HEK293 (cell line): ENCODE results near the gene MDP1.

Source experiments
- CTCF ChIA-PET: fragments of 350-600 bp; formaldehyde crosslinking; extraction: SDS; loops from one replicate; lab custom pipeline; 2021; ENCODE audit warnings: antibody characterized with exemption; lab: Yijun Ruan, JAX
- POLR2A ChIA-PET: fragments of 300-600 bp; formaldehyde crosslinking; extraction: SDS; loops from one replicate; lab custom pipeline; 2020; ENCODE audit warnings: antibody characterized with exemption, inconsistent platforms; lab: Yijun Ruan, JAX
- H3K27ac ChIP-seq: fragments of 200-500 bp; sonication (Bioruptor generic); 2 replicates; pipeline ENCODE4 v1.5.1; 2014; ENCODE audit warnings: low read depth, low read length, control low read depth, inconsistent platforms; ENCODE audit errors: extremely low read depth
- H3K36me3 ChIP-seq, 2 experiments: fragments of 200-500 bp in 1 of 2; sonication (Bioruptor generic) in 1 of 2; 1 replicate in 1 of 2; 2 replicates in 1 of 2; pipeline ENCODE4 v1.5.1; 2014 to 2017; ENCODE audit warnings: inconsistent platforms in 2 of 2, low read length in 2 of 2; ENCODE audit not compliant: control insufficient read depth in 2 of 2, insufficient read depth in 1 of 2
- H3K4me1 ChIP-seq: fragments of 200-500 bp; sonication (Bioruptor generic); 2 replicates; pipeline ENCODE4 v1.5.1; 2014; ENCODE audit warnings: mild to moderate bottlenecking, low read length, inconsistent platforms; ENCODE audit not compliant: control insufficient read depth, insufficient read depth
- H3K4me3 ChIP-seq: 2 replicates; pipeline ENCODE4 v1.5.1; 2011; ENCODE audit warnings: low read depth, mild to moderate bottlenecking, control low read depth, low read length, moderate library complexity
- H3K9me3 ChIP-seq: fragments of 200-500 bp; sonication (Bioruptor generic); 2 replicates; pipeline ENCODE4 v1.5.1; 2014; ENCODE audit warnings: low read depth, low read length, inconsistent platforms; ENCODE audit not compliant: control insufficient read depth, insufficient read depth
- BCL11A ChIP-seq: fragments of 450-650 bp; formaldehyde crosslinking; IDR thresholded peaks from 2 replicates; pipeline ENCODE4 v1.5.1; 2016; ENCODE audit warnings: low read depth, missing biosample characterization, missing genetic modification characterization
- GLI4 ChIP-seq: fragments of 450-650 bp; formaldehyde crosslinking; IDR thresholded peaks from 2 replicates; pipeline ENCODE4 v1.5.1; 2016; ENCODE audit warnings: missing biosample characterization, missing genetic modification characterization
- KLF1 ChIP-seq: fragments of 450-650 bp; formaldehyde crosslinking; IDR thresholded peaks from 2 replicates; pipeline ENCODE4 v1.5.1; 2016; ENCODE audit warnings: missing biosample characterization, missing genetic modification characterization
- SCRT1 ChIP-seq: fragments of 450-650 bp; formaldehyde crosslinking; IDR thresholded peaks from 2 replicates; pipeline ENCODE4 v1.5.1; 2016; ENCODE audit warnings: missing biosample characterization, missing genetic modification characterization, borderline replicate concordance
- SCRT2 ChIP-seq: fragments of 450-650 bp; formaldehyde crosslinking; IDR thresholded peaks from 2 replicates; pipeline ENCODE4 v1.5.1; 2016; ENCODE audit warnings: missing biosample characterization, missing genetic modification characterization
- ZBTB21 ChIP-seq: fragments of 450-650 bp; formaldehyde crosslinking; IDR thresholded peaks from 2 replicates; pipeline ENCODE4 v1.5.1; 2017; ENCODE audit warnings: missing biosample characterization, missing genetic modification characterization
- ZNF138 ChIP-seq: fragments of 450-650 bp; formaldehyde crosslinking; IDR thresholded peaks from 2 replicates; pipeline ENCODE4 v1.5.1; 2016; ENCODE audit warnings: missing biosample characterization, missing genetic modification characterization, borderline replicate concordance
- ZNF521 ChIP-seq: fragments of 450-650 bp; formaldehyde crosslinking; IDR thresholded peaks from 2 replicates; pipeline ENCODE4 v1.5.1; 2017; ENCODE audit warnings: missing biosample characterization, mild to moderate bottlenecking, missing genetic modification characterization
- ZNF561 ChIP-seq: fragments of 450-650 bp; IDR thresholded peaks from 2 replicates; pipeline ENCODE4 v1.5.1; 2018; ENCODE audit warnings: missing biosample characterization, missing genetic modification characterization, borderline replicate concordance
- ZNF677 ChIP-seq: fragments of 450-650 bp; IDR thresholded peaks from 2 replicates; pipeline ENCODE4 v1.5.0; 2018; ENCODE audit warnings: missing biosample characterization, mild to moderate bottlenecking, missing genetic modification characterization, moderate library complexity
- ZSCAN30 ChIP-seq: fragments of 450-650 bp; IDR thresholded peaks from 2 replicates; pipeline ENCODE4 v1.5.1; 2018; ENCODE audit warnings: missing biosample characterization, mild to moderate bottlenecking, missing genetic modification characterization, moderate library complexity
- TF ChIP-seq, protein P1 (sequence below): fragments of 450-650 bp; formaldehyde crosslinking; IDR thresholded peaks from 2 replicates; pipeline ENCODE4 v1.5.1; 2016; ENCODE audit warnings: missing biosample characterization, missing genetic modification characterization
- TF ChIP-seq, protein P2 (sequence below): fragments of 450-650 bp; formaldehyde crosslinking; IDR thresholded peaks from 2 replicates; pipeline ENCODE4 v1.5.1; 2016; ENCODE audit warnings: missing biosample characterization, missing genetic modification characterization
- TF ChIP-seq, protein P3 (sequence below): fragments of 450-650 bp; formaldehyde crosslinking; IDR thresholded peaks from 2 replicates; pipeline ENCODE4 v1.5.0; 2017; ENCODE audit warnings: missing biosample characterization, missing genetic modification characterization, borderline replicate concordance
- TF ChIP-seq, protein P4 (sequence below): fragments of 450-650 bp; formaldehyde crosslinking; IDR thresholded peaks from 2 replicates; pipeline ENCODE4 v1.5.1; 2016; ENCODE audit warnings: missing biosample characterization, missing genetic modification characterization
- TF ChIP-seq, protein P5 (sequence below): fragments of 450-650 bp; formaldehyde crosslinking; conservative IDR thresholded peaks from 2 replicates; pipeline ENCODE4 v1.5.1; 2016; ENCODE audit warnings: low read depth, missing biosample characterization, missing genetic modification characterization

The MDP1 gene

DNA sequence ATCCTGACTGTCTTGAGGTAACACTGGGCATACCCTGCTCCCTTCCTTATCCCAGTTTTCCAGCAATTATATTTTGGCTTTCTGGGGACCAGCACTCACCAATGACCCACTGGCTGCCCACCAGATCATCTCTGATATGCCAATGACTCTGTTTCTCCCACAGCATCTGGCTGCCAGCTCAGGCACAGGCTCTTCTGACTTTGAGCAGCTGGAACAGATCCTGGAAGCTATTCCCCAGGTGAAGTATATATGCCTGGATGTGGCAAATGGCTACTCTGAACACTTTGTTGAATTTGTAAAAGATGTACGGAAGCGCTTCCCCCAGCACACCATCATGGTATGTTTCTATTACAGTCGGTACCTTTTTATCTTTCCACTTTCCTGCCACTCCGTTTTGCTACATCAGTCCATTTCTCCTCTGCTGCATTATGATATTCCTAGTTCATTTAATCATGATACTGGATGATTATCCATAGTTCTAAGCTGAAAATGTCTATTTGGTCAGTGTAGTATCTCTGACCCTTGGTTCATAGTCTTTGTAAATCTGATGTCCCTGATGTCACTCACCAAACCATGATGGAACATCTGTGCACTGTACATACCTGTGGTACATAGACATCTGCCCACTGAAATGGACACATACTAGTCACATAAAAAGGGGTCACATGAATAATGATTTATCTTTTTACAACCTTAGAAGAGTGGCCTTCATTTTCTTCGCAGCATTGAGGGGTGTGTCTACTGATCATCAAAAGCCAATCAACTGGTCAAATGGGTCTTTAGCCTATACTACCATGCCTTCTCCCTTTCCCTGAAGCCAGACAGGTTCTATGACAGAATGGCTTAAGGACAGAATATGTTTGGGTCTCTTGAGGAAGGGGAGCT, 20.2 kb upstream of the MDP1 start (continued):
- TF ChIP-seq, protein P1, sequence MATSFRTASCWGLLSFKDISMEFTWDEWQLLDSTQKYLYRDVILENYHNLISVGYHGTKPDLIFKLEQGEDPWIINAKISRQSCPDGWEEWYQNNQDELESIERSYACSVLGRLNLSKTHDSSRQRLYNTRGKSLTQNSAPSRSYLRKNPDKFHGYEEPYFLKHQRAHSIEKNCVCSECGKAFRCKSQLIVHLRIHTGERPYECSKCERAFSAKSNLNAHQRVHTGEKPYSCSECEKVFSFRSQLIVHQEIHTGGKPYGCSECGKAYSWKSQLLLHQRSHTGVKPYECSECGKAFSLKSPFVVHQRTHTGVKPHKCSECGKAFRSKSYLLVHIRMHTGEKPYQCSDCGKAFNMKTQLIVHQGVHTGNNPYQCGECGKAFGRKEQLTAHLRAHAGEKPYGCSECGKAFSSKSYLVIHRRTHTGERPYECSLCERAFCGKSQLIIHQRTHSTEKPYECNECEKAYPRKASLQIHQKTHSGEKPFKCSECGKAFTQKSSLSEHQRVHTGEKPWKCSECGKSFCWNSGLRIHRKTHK = no peak

DNA sequence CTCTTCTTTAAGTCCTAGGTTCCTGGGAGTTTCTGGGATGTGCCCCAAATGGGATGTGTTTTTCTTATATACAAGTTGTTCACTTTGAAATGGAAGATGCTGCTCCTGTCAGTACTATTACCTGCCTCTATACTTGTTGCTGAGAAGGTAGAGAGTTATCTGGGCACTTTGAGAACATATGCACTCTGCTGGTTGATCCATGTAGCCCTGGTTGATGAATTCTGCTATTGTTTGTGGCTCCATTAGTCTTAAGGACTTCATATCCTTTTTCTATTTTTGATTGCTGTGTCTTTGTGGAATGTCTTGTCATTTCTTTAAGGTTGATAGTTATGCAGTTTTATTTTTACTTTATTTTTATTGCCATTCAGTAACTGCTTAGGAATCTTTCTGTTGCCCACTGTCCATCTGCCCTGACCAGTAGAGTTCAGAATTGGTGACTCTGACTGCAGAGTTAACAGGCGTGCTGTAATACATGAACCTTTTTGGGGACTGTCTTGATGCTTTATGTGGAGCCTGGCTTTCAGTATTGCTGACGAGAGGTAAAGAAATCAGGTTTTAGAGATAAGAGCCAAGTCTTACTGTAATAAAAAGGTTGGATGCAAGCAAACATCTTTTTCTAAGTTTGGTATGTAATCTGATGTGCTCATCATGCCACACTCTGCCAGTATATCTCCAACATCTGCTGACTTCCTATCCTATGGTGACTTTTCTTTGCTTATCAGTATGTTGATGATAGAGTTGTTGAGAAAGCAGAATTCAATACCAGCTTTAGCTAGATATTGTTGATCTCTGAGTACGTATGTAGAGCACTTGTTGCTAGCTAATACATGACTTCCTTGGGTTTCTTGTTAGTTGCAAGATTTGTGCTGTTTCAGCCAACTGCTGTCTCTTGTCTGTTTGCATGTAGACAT, 18.5 kb upstream of the MDP1 start:
- Histone ChIP-seq H3K36me3 (peaks cover 12 to 58% of the 10 kb centered on the region in 2 experiments; a peak in 2 of 3 replicates), H3K4me1 (peaks cover 7% of the 10 kb centered on the region), H3K27ac (no peak overlapping the region), H3K9me3 (no peaks in the 10 kb centered on the region), H3K4me3 (no peak overlapping the region)
- CTCF ChIA-PET = interaction anchor here (0.9 to 2.9 kb wide), 5 partner anchors 8 to 99 kb away, joined by 3 to 20 read pairs (median 6); partner anchors contain the start of genes CIDEB, MDP1 and TINF2
- POLR2A ChIA-PET = interaction anchor here (0.6 to 1.8 kb wide), 6 partner anchors 8 to 889 kb away, joined by 3 to 10 read pairs (median 4); partner anchors contain the start of genes CHMP4A, CIDEB, IPO4 and TINF2
- TF ChIP-seq, protein P2, sequence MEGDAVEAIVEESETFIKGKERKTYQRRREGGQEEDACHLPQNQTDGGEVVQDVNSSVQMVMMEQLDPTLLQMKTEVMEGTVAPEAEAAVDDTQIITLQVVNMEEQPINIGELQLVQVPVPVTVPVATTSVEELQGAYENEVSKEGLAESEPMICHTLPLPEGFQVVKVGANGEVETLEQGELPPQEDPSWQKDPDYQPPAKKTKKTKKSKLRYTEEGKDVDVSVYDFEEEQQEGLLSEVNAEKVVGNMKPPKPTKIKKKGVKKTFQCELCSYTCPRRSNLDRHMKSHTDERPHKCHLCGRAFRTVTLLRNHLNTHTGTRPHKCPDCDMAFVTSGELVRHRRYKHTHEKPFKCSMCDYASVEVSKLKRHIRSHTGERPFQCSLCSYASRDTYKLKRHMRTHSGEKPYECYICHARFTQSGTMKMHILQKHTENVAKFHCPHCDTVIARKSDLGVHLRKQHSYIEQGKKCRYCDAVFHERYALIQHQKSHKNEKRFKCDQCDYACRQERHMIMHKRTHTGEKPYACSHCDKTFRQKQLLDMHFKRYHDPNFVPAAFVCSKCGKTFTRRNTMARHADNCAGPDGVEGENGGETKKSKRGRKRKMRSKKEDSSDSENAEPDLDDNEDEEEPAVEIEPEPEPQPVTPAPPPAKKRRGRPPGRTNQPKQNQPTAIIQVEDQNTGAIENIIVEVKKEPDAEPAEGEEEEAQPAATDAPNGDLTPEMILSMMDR = 0 out of 2 replicates have a peak, but pooled peaks have one; percentile 23
- TF ChIP-seq, protein P3, sequence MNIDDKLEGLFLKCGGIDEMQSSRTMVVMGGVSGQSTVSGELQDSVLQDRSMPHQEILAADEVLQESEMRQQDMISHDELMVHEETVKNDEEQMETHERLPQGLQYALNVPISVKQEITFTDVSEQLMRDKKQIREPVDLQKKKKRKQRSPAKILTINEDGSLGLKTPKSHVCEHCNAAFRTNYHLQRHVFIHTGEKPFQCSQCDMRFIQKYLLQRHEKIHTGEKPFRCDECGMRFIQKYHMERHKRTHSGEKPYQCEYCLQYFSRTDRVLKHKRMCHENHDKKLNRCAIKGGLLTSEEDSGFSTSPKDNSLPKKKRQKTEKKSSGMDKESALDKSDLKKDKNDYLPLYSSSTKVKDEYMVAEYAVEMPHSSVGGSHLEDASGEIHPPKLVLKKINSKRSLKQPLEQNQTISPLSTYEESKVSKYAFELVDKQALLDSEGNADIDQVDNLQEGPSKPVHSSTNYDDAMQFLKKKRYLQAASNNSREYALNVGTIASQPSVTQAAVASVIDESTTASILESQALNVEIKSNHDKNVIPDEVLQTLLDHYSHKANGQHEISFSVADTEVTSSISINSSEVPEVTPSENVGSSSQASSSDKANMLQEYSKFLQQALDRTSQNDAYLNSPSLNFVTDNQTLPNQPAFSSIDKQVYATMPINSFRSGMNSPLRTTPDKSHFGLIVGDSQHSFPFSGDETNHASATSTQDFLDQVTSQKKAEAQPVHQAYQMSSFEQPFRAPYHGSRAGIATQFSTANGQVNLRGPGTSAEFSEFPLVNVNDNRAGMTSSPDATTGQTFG (tag by site-specific recombination) = no peak
- TF ChIP-seq BCL11A (tag by site-specific recombination) (no peak), ZSCAN30 (tag by site-specific recombination) (no peak), SCRT2 (tag by site-specific recombination) (peak; percentile 86), GLI4 (tag by site-specific recombination) (no peak), ZNF521 (tag by site-specific recombination) (no peak), SCRT1 (tag by site-specific recombination) (peak; percentile 44; the same call in 1 of the 2 replicates), ZBTB21 (no peak)

DNA sequence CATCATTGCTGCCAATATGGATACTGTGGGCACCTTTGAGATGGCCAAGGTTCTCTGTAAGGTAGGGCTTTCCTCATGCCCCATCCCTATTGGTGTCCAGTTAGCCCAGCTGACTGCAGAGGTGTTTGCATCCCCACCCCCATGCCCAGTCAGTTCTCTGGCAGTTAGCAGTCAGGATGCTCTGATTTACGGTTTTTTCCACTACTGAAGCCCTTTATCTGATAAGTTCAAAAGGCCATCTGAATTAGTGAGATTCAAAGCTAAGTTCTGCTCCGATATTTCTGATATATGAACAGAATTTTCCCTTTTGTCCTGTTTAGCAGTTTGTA, 17.6 kb upstream of the MDP1 start:
- Histone ChIP-seq H3K9me3 (no peaks in the 10 kb centered on the region), H3K27ac (peak overlapping the region; percentile 92; the same call in 1 of the 2 replicates), H3K36me3 (peaks cover 12 to 51% of the 10 kb centered on the region in 2 experiments; a peak in 2 of 3 replicates), H3K4me3 (peak overlapping the region; percentile 69), H3K4me1 (peaks cover 7% of the 10 kb centered on the region)
- TF ChIP-seq, protein P4, sequence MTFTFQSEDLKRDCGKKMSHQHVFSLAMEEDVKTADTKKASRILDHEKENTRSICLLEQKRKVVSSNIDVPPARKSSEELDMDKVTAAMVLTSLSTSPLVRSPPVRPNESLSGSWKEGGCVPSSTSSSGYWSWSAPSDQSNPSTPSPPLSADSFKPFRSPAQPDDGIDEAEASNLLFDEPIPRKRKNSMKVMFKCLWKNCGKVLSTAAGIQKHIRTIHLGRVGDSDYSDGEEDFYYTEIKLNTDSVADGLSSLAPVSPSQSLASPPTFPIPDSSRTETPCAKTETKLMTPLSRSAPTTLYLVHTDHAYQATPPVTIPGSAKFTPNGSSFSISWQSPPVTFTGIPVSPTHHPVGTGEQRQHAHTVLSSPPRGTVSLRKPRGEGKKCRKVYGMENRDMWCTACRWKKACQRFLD (tag by site-specific recombination) = no peak
- no peak for TF ChIP-seq ZNF561 (tag by site-specific recombination)
- no peak for TF ChIP-seq KLF1 (tag by site-specific recombination)
- TF ChIP-seq ZNF677 (tag by site-specific recombination) = no peak
- TF ChIP-seq, protein P5, sequence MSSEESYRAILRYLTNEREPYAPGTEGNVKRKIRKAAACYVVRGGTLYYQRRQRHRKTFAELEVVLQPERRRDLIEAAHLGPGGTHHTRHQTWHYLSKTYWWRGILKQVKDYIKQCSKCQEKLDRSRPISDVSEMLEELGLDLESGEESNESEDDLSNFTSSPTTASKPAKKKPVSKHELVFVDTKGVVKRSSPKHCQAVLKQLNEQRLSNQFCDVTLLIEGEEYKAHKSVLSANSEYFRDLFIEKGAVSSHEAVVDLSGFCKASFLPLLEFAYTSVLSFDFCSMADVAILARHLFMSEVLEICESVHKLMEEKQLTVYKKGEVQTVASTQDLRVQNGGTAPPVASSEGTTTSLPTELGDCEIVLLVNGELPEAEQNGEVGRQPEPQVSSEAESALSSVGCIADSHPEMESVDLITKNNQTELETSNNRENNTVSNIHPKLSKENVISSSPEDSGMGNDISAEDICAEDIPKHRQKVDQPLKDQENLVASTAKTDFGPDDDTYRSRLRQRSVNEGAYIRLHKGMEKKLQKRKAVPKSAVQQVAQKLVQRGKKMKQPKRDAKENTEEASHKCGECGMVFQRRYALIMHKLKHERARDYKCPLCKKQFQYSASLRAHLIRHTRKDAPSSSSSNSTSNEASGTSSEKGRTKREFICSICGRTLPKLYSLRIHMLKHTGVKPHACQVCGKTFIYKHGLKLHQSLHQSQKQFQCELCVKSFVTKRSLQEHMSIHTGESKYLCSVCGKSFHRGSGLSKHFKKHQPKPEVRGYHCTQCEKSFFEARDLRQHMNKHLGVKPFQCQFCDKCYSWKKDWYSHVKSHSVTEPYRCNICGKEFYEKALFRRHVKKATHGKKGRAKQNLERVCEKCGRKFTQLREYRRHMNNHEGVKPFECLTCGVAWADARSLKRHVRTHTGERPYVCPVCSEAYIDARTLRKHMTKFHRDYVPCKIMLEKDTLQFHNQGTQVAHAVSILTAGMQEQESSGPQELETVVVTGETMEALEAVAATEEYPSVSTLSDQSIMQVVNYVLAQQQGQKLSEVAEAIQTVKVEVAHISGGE (tag by site-specific recombination) = no peak
- no peak for TF ChIP-seq ZNF138 (tag by site-specific recombination)
- CTCF ChIA-PET = interaction anchor here (0.6 to 1.8 kb wide), 4 partner anchors 9 to 143 kb away, joined by 3 to 7 read pairs (median 3); partner anchors contain the start of genes CIDEB and TINF2
- POLR2A ChIA-PET = interaction anchor here (1.8 kb wide), 1 partner anchor 9 kb away, joined by 10 read pairs; the partner anchor contains the start of gene TINF2
